HG03095 (cell line): ENCODE results near the gene CFAP299.
A peak's percentile ranks its signal among the peaks of the same experiment; 100 is the strongest.

Source experiments
- ATAC-seq: cut with Tn5 transposase; IDR thresholded peaks from one replicate; pipeline ENCODE4 v1.9.1; 2021; ENCODE audit warnings: moderate library complexity; ENCODE audit not compliant: unreplicated experiment

Gene CFAP299

DNA sequence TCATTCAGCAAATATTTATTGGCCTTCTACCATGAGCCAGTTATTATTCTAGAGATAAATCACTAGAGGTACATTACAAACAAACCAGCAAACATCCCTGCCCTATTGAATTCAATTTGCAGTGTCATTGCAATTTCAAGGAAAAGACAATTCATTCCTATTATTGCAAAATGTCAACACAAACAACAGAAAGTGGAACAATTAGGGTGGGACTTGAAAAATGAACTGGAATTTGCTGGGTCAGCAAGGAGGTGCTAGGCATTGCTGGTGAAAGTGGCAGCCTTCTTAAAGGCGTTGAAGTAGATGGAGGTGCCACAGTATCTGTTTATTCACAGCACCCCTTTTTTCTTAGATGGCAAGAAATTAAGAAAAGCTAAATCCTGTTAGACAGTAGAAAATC lies 470.9 kb downstream of the CFAP299 start:
- ATAC-seq = no peak

DNA sequence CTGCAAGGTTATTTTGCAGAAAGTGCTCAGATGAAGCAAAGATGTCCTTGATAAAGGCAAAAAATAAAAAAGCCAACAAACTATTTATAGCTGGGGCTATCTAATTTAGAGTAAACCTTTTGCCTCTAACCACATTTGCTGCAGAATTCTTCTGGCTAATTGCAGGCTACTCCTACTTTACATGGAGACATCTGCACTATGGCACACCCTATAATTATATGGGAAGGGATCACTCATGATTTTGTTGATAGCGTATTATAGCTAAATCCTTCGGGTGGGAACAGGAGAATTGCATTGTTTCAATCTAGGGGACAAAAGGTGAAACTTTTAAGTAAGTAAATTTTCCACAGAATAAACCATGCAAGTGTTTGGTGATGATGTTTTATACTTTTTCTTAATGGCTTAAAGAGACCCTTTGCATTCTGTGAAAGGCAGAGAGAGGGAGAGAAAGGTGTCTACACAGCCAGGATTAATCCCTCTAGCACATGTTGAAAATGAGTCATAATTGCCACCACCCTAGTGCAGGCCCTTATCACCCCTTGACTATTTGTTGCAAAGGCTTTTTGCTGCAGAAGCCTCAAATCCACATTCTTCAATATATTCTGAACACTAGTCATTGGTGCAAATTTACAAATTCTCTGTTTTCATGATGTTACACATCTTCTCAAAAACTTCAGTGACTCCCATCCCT lies 473.7 kb downstream of the CFAP299 start:
- no peak for ATAC-seq

DNA sequence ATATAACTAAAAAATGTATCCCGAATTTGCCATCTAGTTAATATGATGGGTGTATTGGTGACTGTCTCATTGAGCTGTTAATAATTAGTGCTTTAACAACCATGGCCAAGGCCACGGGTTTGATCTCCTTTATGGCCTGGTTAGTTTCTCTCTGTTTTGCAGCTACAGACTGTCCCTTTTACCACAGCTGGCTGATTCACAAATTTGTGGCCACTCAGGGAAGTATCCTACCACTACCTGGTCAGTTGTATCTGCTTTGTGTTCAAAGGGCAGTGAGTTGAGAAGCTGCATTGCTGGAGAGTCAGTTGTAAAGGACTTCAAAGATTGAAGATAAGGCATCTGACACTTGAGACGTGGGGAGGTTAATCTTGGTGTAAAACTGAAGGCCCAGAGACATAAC lies 475.9 kb downstream of the CFAP299 start:
- no peak for ATAC-seq

DNA sequence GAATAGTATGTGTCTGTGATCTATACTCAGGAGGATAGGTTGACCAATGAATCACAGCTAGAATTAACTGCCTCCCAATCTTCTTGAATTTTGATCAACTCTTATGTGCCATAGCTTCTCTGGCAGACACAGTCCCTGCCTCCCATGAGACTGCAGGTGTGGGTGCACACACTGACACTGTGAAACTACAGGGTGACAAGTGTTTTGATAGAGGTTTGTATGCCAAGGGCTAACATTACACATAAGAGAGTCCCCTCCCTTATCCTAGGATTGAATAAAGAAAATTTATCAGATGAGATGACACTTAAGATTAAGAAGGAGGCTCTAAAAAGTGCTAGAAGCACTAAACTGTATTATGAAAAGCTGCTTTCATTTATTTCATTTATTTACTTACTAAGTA lies 476.6 kb downstream of the CFAP299 start:
- no peak for ATAC-seq

DNA sequence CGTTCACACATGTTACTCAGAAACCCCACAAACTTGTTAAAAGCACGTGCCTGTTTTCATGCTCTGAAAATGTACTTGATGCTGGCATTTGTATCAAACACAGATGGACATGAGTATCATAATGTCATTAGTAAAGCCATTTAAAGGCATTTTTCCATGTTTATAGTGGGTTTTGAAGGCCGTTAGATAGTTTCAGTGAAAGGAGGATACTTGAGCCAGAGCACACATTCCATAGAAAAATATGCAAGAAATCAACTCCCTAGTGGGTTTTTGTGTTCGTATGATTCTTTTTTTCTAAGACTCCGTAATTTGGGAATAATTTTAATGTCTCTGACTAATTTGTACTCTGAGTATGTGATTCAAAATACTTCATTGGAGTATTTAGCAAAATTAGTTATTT lies 478.7 kb downstream of the CFAP299 start:
- no peak for ATAC-seq

DNA sequence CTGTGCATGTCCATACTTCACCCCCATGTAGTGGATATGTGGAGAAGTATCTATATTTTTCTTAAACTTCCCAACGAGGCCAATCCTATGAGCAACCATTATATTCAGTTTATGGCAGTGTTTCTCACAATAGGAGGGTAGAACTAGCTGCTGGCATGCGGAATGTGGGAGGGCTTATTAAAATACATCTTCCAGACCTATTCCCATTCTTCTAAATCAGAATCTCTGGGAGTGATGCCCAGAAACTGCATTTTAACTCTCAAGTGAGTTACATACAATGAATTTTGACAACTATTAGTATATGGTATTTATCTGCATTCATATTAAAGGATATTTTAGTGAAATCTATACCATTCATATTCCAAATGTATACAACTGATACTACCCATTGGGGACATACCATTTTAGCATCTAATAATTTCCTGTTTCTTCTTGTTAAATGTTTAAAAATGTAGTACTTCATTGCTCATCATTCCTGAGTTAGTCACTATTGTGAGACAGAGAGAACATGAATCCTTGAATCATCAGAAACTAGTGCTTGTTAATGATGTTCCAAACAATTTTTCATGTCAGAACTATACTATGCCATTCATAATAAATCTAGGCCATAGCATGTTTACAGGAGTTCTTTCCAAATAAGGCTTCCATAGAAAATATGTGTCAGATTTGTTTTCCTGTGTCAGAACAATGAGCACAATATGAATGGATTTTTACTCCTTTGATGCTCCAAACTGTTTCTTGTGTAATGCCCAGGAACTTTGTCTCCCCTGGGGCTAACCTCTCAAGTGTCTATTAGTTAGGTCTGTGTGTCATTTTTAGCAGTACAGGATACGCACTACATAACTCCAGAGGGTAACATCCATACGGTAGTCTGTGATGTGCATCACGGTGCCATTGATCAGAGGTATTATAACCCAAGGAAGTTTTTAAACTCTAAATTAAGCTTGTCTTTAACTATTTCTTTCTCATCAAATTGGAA lies 496.1 kb downstream of the CFAP299 start:
- no peak for ATAC-seq

DNA sequence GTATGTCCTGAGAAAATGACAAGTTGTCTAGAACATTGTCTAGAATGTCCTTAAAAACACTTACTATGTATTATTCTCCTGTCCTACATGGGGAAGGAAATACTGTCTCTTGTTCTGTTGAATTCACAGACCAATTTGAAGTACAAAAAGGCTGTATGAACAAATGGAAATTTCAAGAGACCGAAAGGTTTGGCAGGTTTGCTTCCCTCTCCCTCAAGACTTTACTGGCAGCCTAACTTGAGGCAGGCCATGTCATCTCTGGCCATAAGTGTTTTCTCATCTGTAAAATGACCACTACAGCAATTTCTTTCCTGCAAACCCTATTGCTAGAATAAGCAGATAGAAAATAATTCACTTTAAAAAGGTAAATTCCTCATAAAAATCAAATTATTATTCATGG lies 503.8 kb downstream of the CFAP299 start:
- ATAC-seq = no peak

DNA sequence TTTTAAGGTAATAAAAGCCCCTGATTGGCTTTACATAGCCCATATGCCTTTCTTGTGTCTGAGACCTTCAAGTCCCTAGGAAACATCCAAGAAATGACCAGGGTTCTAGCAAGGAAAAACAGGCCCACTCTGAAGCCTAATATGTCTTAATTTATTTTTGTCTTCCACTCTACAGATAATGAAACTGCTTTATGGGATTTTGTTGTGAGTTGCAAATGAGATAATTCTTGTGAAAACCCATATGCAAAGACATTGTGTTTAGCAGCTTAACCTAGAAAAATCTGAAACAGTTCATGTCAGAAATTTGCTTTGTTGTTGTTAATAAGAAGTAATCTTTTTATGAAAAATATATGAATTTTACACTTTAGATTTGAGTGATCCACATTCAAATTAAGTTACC lies 504.3 kb downstream of the CFAP299 start:
- ATAC-seq = no peak

DNA sequence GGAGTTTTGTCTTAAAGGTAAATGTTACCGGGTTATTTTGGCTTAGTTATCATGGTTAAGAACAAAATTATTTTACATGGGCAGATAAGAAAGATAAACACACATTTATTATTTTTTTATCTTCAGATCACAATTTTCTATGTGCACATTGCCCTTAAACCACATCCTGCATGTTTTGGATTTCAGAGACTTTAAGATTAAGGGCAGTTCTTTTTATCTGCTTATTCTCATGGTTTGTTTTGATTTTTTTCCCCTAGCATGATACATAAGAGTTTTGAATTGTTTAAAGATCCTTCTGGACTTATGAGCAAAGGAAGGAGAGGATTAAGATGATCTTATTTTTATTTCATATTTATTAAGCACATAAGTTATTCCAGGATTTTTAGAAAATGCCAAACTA lies 504.9 kb downstream of the CFAP299 start:
- ATAC-seq = no peak

DNA sequence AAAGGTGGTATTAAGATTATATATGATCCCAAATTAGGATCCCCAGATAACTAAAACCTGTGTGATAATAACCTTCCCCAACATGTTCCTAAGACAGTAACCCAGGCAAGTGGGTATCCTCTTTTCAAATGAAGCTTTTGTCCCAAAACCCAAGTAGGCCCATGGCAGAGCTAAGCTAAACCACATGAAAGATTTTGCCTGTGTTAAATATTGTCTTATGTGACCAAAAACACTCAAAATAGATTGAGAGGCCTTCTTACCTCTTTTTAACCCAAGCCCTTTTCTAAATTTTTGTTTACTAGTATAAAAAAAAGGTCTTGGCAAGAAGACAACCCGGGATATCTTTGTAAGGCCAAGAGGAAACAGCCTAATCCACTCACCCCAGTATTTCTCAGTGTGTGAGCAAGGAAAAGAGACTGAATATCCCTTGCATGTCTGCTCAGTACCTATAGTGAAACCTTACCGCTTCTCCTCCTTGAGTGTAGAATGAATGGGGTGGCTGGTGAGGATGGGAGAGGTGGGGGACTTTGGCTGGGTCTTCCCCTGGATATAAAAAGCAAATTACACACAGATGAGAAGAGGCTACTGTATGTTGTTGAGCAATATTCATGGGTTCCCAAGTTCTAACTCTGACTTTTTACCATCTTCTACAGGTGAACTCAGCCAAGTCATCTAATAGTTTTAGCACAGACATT lies 506.2 kb downstream of the CFAP299 start:
- no peak for ATAC-seq

DNA sequence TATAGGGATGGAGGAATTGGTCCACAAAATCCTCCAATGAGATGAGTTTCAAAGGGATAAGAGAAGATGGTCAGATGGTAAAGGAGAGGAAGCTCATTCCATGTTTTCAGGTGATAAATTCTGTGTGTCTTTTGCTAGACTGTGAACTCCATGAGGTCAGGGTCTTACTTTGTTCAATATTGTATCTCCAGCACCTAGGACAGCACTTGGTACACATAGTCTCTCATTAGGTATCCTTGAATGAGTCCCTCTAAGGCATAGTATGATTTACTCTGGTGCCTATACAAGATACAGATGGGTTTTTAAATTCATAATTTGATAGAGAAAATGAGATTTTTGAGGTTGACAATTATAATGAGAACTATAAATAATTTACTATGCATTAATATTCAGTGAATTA lies 510.7 kb downstream of the CFAP299 start:
- ATAC-seq = no peak

DNA sequence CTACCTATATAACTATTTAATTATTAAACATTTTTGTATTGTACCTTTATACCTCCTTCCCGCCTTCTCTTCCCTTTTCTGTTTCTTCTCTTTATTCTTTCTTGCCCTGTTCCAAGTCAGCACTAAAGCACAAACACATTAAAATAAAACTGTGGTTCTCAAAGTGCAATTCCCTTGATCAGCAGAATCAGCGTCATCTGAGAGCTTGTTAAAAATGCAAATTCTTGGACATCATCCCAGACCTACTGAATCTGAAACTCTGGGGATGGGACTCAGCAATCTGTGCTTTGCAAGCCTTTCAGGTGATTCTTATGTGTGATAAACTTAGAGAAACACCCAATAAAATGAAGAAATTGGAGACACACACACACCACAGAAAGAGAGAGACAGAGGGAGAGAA lies 516.5 kb downstream of the CFAP299 start:
- no peak for ATAC-seq

DNA sequence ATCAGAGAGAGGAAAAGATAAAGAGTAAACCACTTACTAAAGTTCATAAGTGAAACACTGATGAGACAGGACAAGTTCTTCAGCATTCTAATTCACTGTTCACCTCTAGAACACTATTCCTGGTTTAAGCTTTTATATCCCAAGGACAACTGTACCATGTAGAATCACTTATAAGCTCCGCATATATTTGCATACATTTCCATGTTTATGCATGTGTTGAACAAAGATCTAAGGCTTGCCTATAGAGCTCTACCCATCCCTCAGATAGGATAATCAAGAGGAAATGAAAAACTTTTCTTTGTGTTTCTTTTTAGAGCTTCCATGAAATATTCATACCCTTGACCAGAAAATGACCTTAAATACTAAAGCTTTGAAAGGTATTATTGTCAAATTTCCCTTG lies 538.0 kb downstream of the CFAP299 start:
- ATAC-seq = no peak

DNA sequence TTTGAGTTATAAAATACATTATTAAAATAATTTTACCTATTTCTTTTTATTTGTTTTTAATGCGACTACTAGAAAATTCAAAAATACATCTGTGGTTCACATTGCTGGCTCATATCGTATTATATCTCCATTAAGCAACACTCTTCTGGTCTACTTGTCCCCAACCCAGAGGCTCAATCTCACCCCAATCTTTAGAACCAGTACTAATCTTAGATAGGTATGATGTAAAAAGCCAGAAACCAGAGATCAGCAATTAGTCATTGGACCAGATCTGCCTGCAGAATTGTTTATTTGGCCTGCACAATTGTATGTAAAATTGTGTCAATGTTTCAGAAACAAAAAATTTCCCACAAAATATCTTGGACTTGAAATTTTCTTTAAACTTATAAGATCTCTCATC lies 539.4 kb downstream of the CFAP299 start:
- no peak for ATAC-seq

DNA sequence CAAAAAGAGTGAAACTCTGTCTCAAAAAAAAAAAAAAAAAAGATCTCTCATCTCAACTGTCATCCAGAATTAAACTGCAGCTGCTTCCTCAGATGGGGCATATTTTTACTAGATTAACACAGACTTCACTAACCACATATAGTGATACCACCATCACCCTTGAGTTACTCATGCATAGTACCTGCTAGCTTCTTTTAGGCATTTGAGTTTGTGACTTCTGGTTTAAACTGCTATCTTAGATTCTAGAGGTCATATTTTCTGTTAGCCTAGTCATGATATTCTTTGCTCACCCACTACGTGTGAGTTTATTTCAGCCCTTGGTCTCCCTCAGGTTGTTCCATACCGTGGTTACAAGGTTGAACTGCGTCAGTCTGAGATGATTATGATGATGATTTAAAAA lies 540.1 kb downstream of the CFAP299 start:
- ATAC-seq = peak; percentile 89

DNA sequence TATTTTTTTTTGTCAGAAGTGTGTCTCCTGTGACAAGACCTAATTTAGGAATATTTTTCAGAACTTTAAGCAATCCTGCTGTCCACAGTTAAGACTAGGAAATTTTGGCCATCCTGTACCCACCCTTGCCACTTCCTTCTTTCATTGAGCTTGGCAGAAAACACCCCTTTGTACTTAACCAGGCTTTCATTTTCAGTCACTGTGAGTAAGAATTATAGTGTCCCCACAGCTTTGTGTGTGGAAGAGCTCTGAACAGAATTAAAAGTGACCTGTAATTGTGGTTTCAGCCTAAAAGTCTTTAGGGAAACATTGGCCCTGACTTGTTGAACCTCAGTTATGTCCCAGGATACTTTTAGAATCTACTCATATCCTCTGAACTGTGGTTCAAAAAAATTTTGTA lies 541.3 kb downstream of the CFAP299 start:
- ATAC-seq = peak; percentile 69

DNA sequence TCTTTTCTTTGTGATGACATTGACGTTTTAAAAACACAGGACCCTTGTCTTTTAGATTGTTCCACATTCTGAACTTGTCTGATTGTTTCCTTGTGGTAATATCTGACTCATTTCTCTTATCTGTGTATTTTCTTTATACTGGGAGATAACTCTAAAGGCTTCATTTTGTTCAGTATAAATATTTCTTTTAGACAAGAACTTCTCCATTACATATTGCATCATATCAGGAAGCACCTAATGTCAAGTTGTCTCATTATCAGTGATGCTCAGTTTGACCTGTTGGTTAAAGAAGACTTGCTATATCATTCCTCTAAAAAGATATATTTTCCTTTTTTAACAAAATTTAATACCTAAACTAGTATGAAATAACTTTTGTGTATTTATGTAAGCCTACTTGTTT lies 542.7 kb downstream of the CFAP299 start:
- ATAC-seq = no peak

DNA sequence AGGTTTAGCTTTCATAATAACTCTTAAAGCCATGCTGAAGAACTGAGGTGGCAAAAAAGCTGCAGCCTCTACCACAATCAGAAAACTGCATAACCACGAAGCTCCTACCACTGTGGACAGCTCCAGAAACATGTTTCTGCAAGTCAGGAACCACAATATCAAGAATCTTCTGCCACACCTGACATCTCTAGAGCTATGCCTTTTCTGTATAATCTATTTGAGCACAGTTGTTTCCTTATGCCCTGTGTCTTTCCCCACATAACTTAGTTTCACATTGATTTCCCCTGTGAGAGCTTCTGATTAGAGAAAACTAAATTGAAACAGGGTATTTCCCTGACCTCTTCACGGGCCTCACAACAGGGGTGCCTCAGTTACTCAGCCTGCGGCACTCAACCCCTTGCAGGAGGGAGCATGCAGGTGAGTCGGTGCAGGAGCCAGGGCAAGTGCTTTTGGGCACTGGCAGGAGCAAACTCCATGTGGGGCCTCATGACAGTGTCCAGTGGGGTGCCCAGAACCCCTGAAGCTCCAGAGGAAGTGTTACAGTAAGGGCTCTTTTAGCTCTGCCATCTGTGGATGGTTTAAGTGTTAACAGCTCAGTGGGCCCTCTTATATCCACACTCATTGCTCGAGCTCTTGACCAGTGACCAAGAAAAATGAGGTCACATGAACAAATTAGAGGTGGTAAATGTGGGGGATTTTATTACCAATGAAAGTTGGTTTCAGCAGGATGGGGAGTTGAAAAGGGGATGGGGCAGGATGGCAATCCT lies 562.2 kb downstream of the CFAP299 start:
- ATAC-seq = peak; percentile 78

DNA sequence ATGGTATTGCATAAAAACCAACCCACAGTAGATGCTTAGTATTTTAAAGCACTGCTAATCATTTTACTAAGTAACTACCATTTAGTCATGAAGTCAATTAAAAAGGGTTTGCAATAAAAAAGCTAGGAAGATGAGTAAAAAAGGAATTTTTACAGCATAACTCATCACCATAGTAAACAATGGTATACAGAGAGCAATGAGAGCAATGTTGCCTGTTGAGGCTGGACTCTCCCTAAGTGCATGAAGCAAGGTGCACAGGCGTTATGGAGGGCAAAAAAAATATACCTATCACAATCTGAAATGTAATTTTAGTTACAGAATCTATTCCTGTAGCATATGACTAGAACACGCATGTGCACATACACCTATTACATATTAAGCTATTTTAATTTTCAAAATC lies 565.4 kb downstream of the CFAP299 start:
- no peak for ATAC-seq

DNA sequence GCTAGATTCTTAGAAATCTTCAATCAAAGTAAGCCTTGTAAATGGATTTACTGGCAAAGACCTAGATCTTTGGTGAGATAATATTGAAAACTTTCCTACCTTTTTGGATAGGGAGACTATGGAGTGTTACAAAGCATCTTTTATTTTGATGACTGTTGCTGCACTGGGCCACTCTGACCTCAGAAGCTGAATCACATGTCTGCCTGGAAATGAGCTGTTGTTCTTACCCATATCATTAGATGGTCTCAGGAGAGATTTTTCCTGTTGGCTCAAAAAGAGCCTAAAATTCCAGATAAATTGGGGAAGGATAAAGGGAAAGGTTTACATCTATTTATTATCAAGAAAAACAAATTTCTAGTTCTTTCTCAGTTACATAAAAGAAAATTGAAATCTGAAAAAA lies 567.5 kb downstream of the CFAP299 start:
- no peak for ATAC-seq

DNA sequence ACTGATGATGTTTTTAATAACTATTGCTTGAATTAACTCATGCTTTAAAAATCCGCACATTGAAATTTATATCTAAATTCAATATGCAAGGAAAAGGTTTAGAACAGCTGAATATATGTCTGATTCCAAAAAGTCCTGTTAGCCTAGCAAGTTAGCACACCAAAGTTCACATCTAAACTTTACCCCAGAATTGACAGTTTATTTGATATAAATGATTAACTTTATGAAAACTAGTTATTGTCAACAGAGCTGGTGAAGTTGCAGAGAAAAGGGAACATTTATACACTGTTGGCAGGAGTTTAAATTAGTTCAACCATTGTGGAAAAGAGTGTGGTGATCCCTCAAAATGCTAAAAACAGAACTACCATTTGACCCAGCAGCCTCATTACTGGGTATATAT lies 574.4 kb downstream of the CFAP299 start:
- ATAC-seq = no peak
